ENCODE measurements around the gene ROPN1L.
"Not testable (repeated sequence)": the region's sequence is repeated elsewhere in the genome, so short reads cannot be mapped to it uniquely, and the experiment has no call there.

ROPN1L gene

GRCh38 chr5:10493884-10494283, 52.2 kb downstream of the ROPN1L start:
- TF ChIP-seq SPI1 (IDR thresholded peaks at IDR 0.05; ENCODE audit: low read depth, low read length) (peak; percentile 52), POLR2A (IDR thresholded peaks at IDR 0.05; ENCODE audit: low read depth, low read length) (no peak)
- FAIRE-seq: no peak
- DNase-seq (ENCODE audit: insufficient read length, low spot score): no peak

GRCh38 chr5:10494497-10494896, 52.8 kb downstream of the ROPN1L start:
- not testable (repeated sequence) for DNase-seq (ENCODE audit: insufficient read length, low spot score); FAIRE-seq

GRCh38 chr5:10497554-10497953, 55.9 kb downstream of the ROPN1L start:
- TF ChIP-seq PAX5 (IDR thresholded peaks at IDR 0.05; ENCODE audit: insufficient read depth, low read length, severe bottlenecking) (no peak), TAF1 (IDR thresholded peaks at IDR 0.05; ENCODE audit: low read depth, low read length) (no peak), SPI1 (IDR thresholded peaks at IDR 0.05; ENCODE audit: low read depth, low read length) (no peak), POU2F2 (IDR thresholded peaks at IDR 0.05; ENCODE audit: low read depth, low read length) (no peak), POLR2A (IDR thresholded peaks at IDR 0.05; ENCODE audit: low read depth, low read length) (no peak), POLR2AphosphoS5 (IDR thresholded peaks at IDR 0.05; ENCODE audit: low read depth, low read length) (no peak)
- FAIRE-seq: no peak

GRCh38 chr5:10498350-10498749, 56.7 kb downstream of the ROPN1L start:
- no peak for DNase-seq (ENCODE audit: insufficient read length, low spot score)
- no peak for FAIRE-seq
- TF ChIP-seq POU2F2 (IDR thresholded peaks at IDR 0.05; ENCODE audit: low read depth, low read length): no peak
- TF ChIP-seq PAX5 (IDR thresholded peaks at IDR 0.05; ENCODE audit: insufficient read depth, low read length, severe bottlenecking): no peak
- TF ChIP-seq POLR2AphosphoS5 (IDR thresholded peaks at IDR 0.05; ENCODE audit: low read depth, low read length): no peak
- no peak for TF ChIP-seq POLR2A (IDR thresholded peaks at IDR 0.05; ENCODE audit: low read depth, low read length)
- no peak for TF ChIP-seq SPI1 (IDR thresholded peaks at IDR 0.05; ENCODE audit: low read depth, low read length)
- TF ChIP-seq TAF1 (IDR thresholded peaks at IDR 0.05; ENCODE audit: low read depth, low read length): no peak

More at GRCh38 chr5:10497554-10497953, 55.9 kb downstream of the ROPN1L start:
- DNase-seq (ENCODE audit: insufficient read length, low spot score): no peak

GRCh38 chr5:10499066-10499465, 57.4 kb downstream of the ROPN1L start:
- no peak for DNase-seq (ENCODE audit: insufficient read length, low spot score)
- FAIRE-seq: no peak
- TF ChIP-seq POLR2AphosphoS5 (IDR thresholded peaks at IDR 0.05; ENCODE audit: low read depth, low read length) (no peak), PAX5 (IDR thresholded peaks at IDR 0.05; ENCODE audit: insufficient read depth, low read length, severe bottlenecking) (no peak), TAF1 (IDR thresholded peaks at IDR 0.05; ENCODE audit: low read depth, low read length) (no peak), SPI1 (IDR thresholded peaks at IDR 0.05; ENCODE audit: low read depth, low read length) (no peak), POU2F2 (IDR thresholded peaks at IDR 0.05; ENCODE audit: low read depth, low read length) (no peak), POLR2A (IDR thresholded peaks at IDR 0.05; ENCODE audit: low read depth, low read length) (no peak)

GRCh38 chr5:10499776-10500175, 58.1 kb downstream of the ROPN1L start:
- no peak for DNase-seq (ENCODE audit: insufficient read length, low spot score)
- TF ChIP-seq POU2F2 (IDR thresholded peaks at IDR 0.05; ENCODE audit: low read depth, low read length) (no peak), SPI1 (IDR thresholded peaks at IDR 0.05; ENCODE audit: low read depth, low read length) (no peak), PAX5 (IDR thresholded peaks at IDR 0.05; ENCODE audit: insufficient read depth, low read length, severe bottlenecking) (no peak), POLR2A (IDR thresholded peaks at IDR 0.05; ENCODE audit: low read depth, low read length) (no peak), POLR2AphosphoS5 (IDR thresholded peaks at IDR 0.05; ENCODE audit: low read depth, low read length) (no peak), TAF1 (IDR thresholded peaks at IDR 0.05; ENCODE audit: low read depth, low read length) (no peak)
- FAIRE-seq: no peak

- no peak for FAIRE-seq
- TF ChIP-seq POLR2AphosphoS5 (IDR thresholded peaks at IDR 0.05; ENCODE audit: low read depth, low read length) (no peak), POLR2A (IDR thresholded peaks at IDR 0.05; ENCODE audit: low read depth, low read length) (no peak), SPI1 (IDR thresholded peaks at IDR 0.05; ENCODE audit: low read depth, low read length) (no peak), POU2F2 (IDR thresholded peaks at IDR 0.05; ENCODE audit: low read depth, low read length) (no peak), TAF1 (IDR thresholded peaks at IDR 0.05; ENCODE audit: low read depth, low read length) (no peak)
- no peak for DNase-seq (ENCODE audit: insufficient read length, low spot score)
Observed at GRCh38 chr5:10500669-10501068, 59.0 kb downstream of the ROPN1L start.

- TF ChIP-seq POLR2AphosphoS5 (IDR thresholded peaks at IDR 0.05; ENCODE audit: low read depth, low read length): no peak
- no peak for TF ChIP-seq PAX5 (IDR thresholded peaks at IDR 0.05; ENCODE audit: insufficient read depth, low read length, severe bottlenecking)
- TF ChIP-seq SPI1 (IDR thresholded peaks at IDR 0.05; ENCODE audit: low read depth, low read length): no peak
- TF ChIP-seq TAF1 (IDR thresholded peaks at IDR 0.05; ENCODE audit: low read depth, low read length): no peak
- no peak for TF ChIP-seq POLR2A (IDR thresholded peaks at IDR 0.05; ENCODE audit: low read depth, low read length)
- TF ChIP-seq POU2F2 (IDR thresholded peaks at IDR 0.05; ENCODE audit: low read depth, low read length): no peak
- DNase-seq (ENCODE audit: insufficient read length, low spot score): no peak
- no peak for FAIRE-seq
Observed at GRCh38 chr5:10501554-10502075, 59.9 kb downstream of the ROPN1L start.

GRCh38 chr5:10502130-10502529, 60.5 kb downstream of the ROPN1L start:
- no peak for FAIRE-seq
- TF ChIP-seq SPI1 (IDR thresholded peaks at IDR 0.05; ENCODE audit: low read depth, low read length) (no peak), POLR2A (IDR thresholded peaks at IDR 0.05; ENCODE audit: low read depth, low read length) (no peak), POU2F2 (IDR thresholded peaks at IDR 0.05; ENCODE audit: low read depth, low read length) (no peak), PAX5 (IDR thresholded peaks at IDR 0.05; ENCODE audit: insufficient read depth, low read length, severe bottlenecking) (no peak), POLR2AphosphoS5 (IDR thresholded peaks at IDR 0.05; ENCODE audit: low read depth, low read length) (no peak)
- DNase-seq (ENCODE audit: insufficient read length, low spot score): no peak

- DNase-seq (ENCODE audit: insufficient read length, low spot score) (no peak), FAIRE-seq (no peak)
- TF ChIP-seq TAF1 (IDR thresholded peaks at IDR 0.05; ENCODE audit: low read depth, low read length): no peak
- TF ChIP-seq POLR2AphosphoS5 (IDR thresholded peaks at IDR 0.05; ENCODE audit: low read depth, low read length): no peak
Observed at GRCh38 chr5:10502578-10502977, 60.9 kb downstream of the ROPN1L start.

- DNase-seq (ENCODE audit: insufficient read length, low spot score): no peak
- TF ChIP-seq POLR2AphosphoS5 (IDR thresholded peaks at IDR 0.05; ENCODE audit: low read depth, low read length) (no peak), POU2F2 (IDR thresholded peaks at IDR 0.05; ENCODE audit: low read depth, low read length) (no peak)
- FAIRE-seq: no peak
Observed at GRCh38 chr5:10503321-10503720, 61.6 kb downstream of the ROPN1L start.
